Tibial artery (tissue), 4 donors: ENCODE measurements around the gene EDN2.

Source experiments
- DNase-seq, 2 donors: peaks; one replicate each; pipeline ENCODE4 v3.0.0-alpha.2; 2019
- H3K27ac ChIP-seq, 2 donors: fragments of 200-600 bp; sonication (generic) in 1 of 2; 1 replicate in 1 of 2; 2 replicates in 1 of 2; pipeline ENCODE4 v1.5.1; 2018 to 2019; ENCODE audit warnings: mild to moderate bottlenecking in 1 of 2
- H3K27me3 ChIP-seq, 2 donors: fragments of 200-600 bp; sonication (generic) in 1 of 2; one replicate each; pipeline versions ENCODE4 v1.5.1 to v1.6.0; 2016 to 2019
- H3K36me3 ChIP-seq, 3 donors: fragments of 200-600 bp; sonication (generic) in 2 of 3; one replicate each; pipeline ENCODE4 v1.5.1; 2016 to 2019; ENCODE audit warnings: mild to moderate bottlenecking in 2 of 3
- H3K4me1 ChIP-seq, 4 donors: fragments of 200-600 bp; sonication (generic) in 2 of 4; 1 replicate in 3 of 4; 2 replicates in 1 of 4; pipeline ENCODE4 v1.5.1; 2016 to 2019
- H3K4me3 ChIP-seq, 2 donors: fragments of 200-600 bp; sonication (generic) in 1 of 2; 1 replicate in 1 of 2; 2 replicates in 1 of 2; pipeline ENCODE4 v1.5.1; 2018 to 2019; ENCODE audit warnings: mild to moderate bottlenecking in 2 of 2
- H3K9me3 ChIP-seq, 3 donors: fragments of 200-600 bp; sonication (generic) in 1 of 3; one replicate each; pipeline ENCODE4 v1.5.1; 2016 to 2019
- intact Hi-C: fragments of 100-400 bp; cut with DNase I; formaldehyde crosslinking; loops from one replicate; pipeline ENCODE4 v1.15.0; 2023; ENCODE audit warnings: low total_unique reads
- TF ChIP-seq, protein P1 (sequence below), 2 experiments: fragments of 200-600 bp in 1 of 2; fragments of 450-650 bp in 1 of 2; IDR thresholded peaks; one replicate each; pipeline ENCODE4 v1.5.1; 2017 to 2019; ENCODE audit warnings: antibody characterized with exemption in 2 of 2, mild to moderate bottlenecking in 1 of 2, moderate library complexity in 1 of 2

The EDN2 gene

DNA sequence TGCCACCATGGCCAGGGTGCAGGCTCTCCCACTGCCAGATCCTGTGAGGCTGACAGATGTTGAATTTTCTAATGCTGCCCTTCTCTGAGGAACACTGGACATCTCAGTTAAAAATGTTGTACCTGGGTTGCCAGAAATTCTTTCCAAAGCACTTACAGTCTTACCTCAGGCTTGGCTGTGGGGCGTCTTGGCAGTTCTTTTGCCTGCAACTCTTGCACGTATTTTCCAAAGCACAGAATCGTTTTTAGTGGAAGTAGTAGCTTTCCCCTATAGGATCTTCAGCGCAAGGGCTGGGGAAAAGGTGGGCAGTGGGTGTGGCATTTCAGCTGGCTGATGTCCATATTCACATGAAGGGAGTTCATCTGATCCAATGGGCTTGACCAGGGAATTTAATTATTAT lies 53.9 kb downstream of the EDN2 start:
- no peaks in the 10 kb centered on the region for H3K27me3 ChIP-seq
- no peak overlapping the region for H3K4me3 ChIP-seq
- intact Hi-C loops, result no loop called here
- H3K9me3 ChIP-seq, result no peaks in the 10 kb centered on the region
- H3K4me1 ChIP-seq, result peaks cover 0 to 24% (median 19%) of the 10 kb centered on the region in 4 donors
- TF ChIP-seq, protein P1, sequence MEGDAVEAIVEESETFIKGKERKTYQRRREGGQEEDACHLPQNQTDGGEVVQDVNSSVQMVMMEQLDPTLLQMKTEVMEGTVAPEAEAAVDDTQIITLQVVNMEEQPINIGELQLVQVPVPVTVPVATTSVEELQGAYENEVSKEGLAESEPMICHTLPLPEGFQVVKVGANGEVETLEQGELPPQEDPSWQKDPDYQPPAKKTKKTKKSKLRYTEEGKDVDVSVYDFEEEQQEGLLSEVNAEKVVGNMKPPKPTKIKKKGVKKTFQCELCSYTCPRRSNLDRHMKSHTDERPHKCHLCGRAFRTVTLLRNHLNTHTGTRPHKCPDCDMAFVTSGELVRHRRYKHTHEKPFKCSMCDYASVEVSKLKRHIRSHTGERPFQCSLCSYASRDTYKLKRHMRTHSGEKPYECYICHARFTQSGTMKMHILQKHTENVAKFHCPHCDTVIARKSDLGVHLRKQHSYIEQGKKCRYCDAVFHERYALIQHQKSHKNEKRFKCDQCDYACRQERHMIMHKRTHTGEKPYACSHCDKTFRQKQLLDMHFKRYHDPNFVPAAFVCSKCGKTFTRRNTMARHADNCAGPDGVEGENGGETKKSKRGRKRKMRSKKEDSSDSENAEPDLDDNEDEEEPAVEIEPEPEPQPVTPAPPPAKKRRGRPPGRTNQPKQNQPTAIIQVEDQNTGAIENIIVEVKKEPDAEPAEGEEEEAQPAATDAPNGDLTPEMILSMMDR (IDR thresholded peaks at IDR 0.05), result no peak
- DNase-seq, result no peak
- H3K27ac ChIP-seq, result no peak overlapping the region
- H3K36me3 ChIP-seq, result no peaks in the 10 kb centered on the region

DNA sequence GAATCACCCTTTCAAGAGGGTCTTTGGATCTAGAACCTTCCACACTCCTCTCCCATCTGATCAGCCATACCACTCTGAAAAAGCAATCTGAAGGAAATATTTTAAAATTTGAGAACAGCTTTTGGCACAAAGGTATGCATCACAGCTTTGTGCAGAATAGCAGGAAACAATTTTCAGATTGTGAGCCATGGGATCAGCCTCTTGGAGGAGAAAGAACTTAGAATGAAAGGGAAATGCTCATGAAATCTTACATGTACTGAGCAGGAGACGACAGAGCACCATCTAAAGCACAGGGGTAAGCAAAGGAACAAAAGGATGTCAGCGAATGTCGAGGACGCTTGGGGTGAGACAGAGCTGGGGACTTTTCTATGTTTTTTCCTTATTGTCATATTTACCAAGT lies 54.4 kb downstream of the EDN2 start:
- H3K27ac ChIP-seq, result no peak overlapping the region
- no peak overlapping the region for H3K4me3 ChIP-seq
- H3K27me3 ChIP-seq, result no peaks in the 10 kb centered on the region
- H3K4me1 ChIP-seq, result peaks cover 0 to 24% (median 19%) of the 10 kb centered on the region in 4 donors
- no peak for DNase-seq
- TF ChIP-seq, protein P1 (IDR thresholded peaks at IDR 0.05), result no peak
- H3K9me3 ChIP-seq, result no peaks in the 10 kb centered on the region
- intact Hi-C loops, result no loop called here
- H3K36me3 ChIP-seq, result no peaks in the 10 kb centered on the region

DNA sequence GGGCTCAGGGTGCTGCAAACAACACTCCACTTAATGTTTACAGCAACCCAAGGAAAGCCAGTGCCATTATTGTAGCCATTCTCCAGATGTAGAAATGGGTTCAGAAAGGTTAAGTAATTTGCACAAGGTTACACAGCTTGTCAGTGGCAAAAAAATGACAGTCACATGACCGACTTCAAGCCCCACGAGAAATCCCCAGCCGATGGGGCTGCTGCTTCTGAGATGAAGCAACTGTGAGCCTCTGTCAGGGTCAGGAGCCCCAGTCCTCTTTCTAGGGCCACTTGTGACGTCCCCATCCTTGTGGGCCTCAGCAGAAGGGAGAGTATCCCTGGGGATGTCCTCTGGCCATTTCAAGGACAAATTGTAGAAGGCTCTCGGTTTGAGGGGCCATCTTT lies 54.8 kb downstream of the EDN2 start:
- intact Hi-C loops, result no loop called here
- Histone ChIP-seq H3K9me3 (no peaks in the 10 kb centered on the region), H3K27me3 (no peaks in the 10 kb centered on the region), H3K4me1 (peaks cover 0 to 24% (median 19%) of the 10 kb centered on the region in 4 donors), H3K4me3 (no peak overlapping the region), H3K27ac (no peak overlapping the region), H3K36me3 (no peaks in the 10 kb centered on the region)
- DNase-seq, result no peak
- TF ChIP-seq, protein P1 (IDR thresholded peaks at IDR 0.05), result no peak
